Activated CD8-positive, alpha-beta T cell treated with anti-CD3 and anti-CD28 coated beads for 36 hours (primary cell): ENCODE measurements around the gene NRGN. TPM values are rescaled to one million over a fixed set of nuclear protein-coding genes. Genes with fewer than 3 reads are reported as not detected.

Experiments
- ATAC-seq: fragments of 200-7000 bp; cut with Tn5 transposase; one replicate; pipeline ENCODE4 v1.10.0; 2021; ENCODE audit warnings: mild to moderate bottlenecking, moderate library complexity
- CTCF ChIA-PET: fragments of 350-600 bp; sonication (Branson Sonifier 250); formaldehyde crosslinking; loops from one replicate; lab custom pipeline; 2021; ENCODE audit warnings: antibody characterized with exemption; lab: Charles Lee
- POLR2A ChIA-PET: fragments of 350-600 bp; sonication (Branson Sonifier 250); formaldehyde crosslinking; loops from one replicate; lab custom pipeline; 2021; ENCODE audit warnings: antibody characterized with exemption; lab: Charles Lee
- DNase-seq: peaks from one replicate; pipeline ENCODE4 v3.0.0-alpha.2; 2020
- H3K27ac Mint-ChIP-seq: one replicate; pipeline ENCODE4 v1.8.0; 2021; ENCODE audit warnings: mild to moderate bottlenecking, mixed read lengths
- H3K27me3 Mint-ChIP-seq: one replicate; pipeline ENCODE4 v1.8.0; 2021; ENCODE audit warnings: mixed read lengths
- H3K36me3 Mint-ChIP-seq: one replicate; pipeline ENCODE4 v1.8.0; 2021; ENCODE audit warnings: low read depth, mixed read lengths
- H3K4me1 Mint-ChIP-seq: one replicate; pipeline ENCODE4 v1.8.0; 2021; ENCODE audit warnings: low read depth, mixed read lengths
- H3K4me3 Mint-ChIP-seq: one replicate; pipeline ENCODE4 v1.8.0; 2021; ENCODE audit warnings: mild to moderate bottlenecking, moderate library complexity, mixed read lengths
- H3K9me3 Mint-ChIP-seq: one replicate; pipeline ENCODE4 v1.8.0; 2021; ENCODE audit warnings: mixed read lengths
- CTCF ChIP-seq: fragments of 200-600 bp; IDR thresholded peaks from one replicate; pipeline ENCODE4 v1.8.0; 2022; ENCODE audit warnings: antibody characterized with exemption, mild to moderate bottlenecking
- intact Hi-C: fragments of 100-400 bp; cut with micrococcal nuclease; formaldehyde crosslinking; loops from one replicate; pipeline ENCODE4 v1.10.0; 2022
- total RNA-seq, 2 experiments: library from RNA; stranded (reverse); gene quantifications; one replicate each; pipeline ENCODE4 v1.2.3, GENCODE V29; 2021

NRGN gene
- total RNA-seq, 2 experiments from 2014 or later, result 5.7 to 6.4 TPM

GRCh38 chr11:124748100-124748418, 8.3 kb downstream of the NRGN start:
- intact Hi-C loops, result loop anchor here (5.0 kb wide), 1 partner anchor 76 kb away; the partner anchor contains the start of genes SIAE and SPA17
- peaks cover 3% of the 10 kb centered on the region for H3K27me3 Mint-ChIP-seq
- no peak for TF ChIP-seq CTCF
- no peak for ATAC-seq
- no peak for DNase-seq
- CTCF ChIA-PET, result interaction anchor here (1.0 to 9.5 kb wide), 5 partner anchors 8 to 79 kb away, joined by 3 to 77 read pairs (median 4); partner anchors contain the start of genes ESAM and NRGN
- H3K4me1 Mint-ChIP-seq, result peaks cover 4% of the 10 kb centered on the region
- peaks cover 1% of the 10 kb centered on the region for H3K36me3 Mint-ChIP-seq
- no peak overlapping the region for H3K27ac Mint-ChIP-seq
- H3K4me3 Mint-ChIP-seq, result no peak overlapping the region
- POLR2A ChIA-PET, result interaction anchor here (0.8 to 1.6 kb wide), 2 partner anchors 10 to 11 kb away, joined by 3 to 4 read pairs; no protein-coding TSS in a partner anchor
- no peaks in the 10 kb centered on the region for H3K9me3 Mint-ChIP-seq

DNA sequence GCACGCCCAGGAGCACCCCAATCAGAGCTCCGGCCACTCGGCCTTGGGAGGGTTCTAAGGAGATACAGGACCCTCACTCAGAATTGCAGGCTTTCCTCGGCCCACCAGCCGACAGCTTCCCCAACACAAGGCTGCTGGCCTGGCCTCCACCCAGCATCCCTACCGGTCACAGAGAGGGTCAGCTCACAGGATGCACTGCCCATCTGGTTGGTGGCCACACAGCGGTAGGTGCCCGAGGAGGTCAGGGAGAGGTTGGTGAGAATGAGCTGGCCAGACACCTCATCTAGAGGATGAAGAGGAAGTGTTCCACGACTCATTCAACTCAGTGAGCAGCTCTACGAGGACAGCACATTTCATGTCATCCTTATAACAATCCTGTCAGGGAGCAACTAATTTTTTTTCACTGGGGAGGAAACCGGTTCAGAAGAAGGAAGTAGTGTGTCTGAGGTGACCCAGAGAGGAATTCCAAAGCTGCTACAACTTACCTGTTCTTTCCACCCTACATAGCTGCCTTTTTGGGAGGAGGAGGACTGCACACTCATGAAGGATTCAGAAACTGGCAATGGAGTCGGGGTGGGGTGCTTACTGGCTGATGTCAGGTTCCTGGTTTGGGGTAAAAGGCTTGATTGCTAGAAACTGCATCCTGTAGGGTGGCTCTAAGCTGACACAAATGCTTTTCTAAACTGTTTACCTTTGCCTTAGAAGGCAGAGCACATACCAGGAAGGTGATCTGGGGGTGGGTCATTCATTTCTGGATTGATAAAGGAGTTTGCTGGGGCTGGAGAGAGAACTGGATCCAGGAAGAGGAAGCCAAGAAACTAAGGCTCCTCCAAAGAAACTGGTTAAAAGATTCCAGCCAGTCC, 9.0 kb downstream of the NRGN start:
- H3K27ac Mint-ChIP-seq, result no peak overlapping the region
- H3K9me3 Mint-ChIP-seq, result no peaks in the 10 kb centered on the region
- no peaks in the 10 kb centered on the region for H3K36me3 Mint-ChIP-seq
- H3K4me1 Mint-ChIP-seq, result peaks cover 4% of the 10 kb centered on the region
- ATAC-seq, result no peak
- ChIA-PET POLR2A (interaction anchor here (0.8 to 1.6 kb wide), 2 partner anchors 9 to 11 kb away, joined by 3 to 4 read pairs; no protein-coding TSS in a partner anchor), CTCF (interaction anchor here (1.0 to 9.5 kb wide), 5 partner anchors 8 to 80 kb away, joined by 3 to 77 read pairs (median 4); partner anchors contain the start of genes ESAM and NRGN)
- DNase-seq, result no peak
- no peak overlapping the region for H3K4me3 Mint-ChIP-seq
- TF ChIP-seq CTCF, result no peak
- peaks cover 2% of the 10 kb centered on the region for H3K27me3 Mint-ChIP-seq
- intact Hi-C loops, result loop anchor here (5.0 kb wide), 1 partner anchor 76 kb away; the partner anchor contains the start of genes SIAE and SPA17

DNA sequence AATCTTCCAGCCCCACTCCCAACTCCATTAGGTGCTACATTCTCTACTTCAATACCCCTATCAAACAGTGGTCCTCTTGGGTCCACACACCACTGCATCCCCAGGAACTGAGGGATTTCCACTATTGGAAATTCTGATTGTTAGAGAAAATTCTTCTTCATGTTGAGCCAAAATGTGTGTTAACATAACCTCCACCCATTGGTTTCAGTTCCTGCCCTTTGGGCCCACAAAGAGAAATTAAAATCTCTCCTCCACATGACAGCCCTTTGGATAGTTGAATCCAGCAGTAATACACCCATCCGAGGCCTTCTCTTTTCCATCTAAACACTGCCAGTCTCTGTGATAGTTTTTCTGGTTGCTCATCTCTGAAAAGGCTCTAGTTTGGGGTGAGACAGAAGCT, 10.2 kb downstream of the NRGN start:
- Mint-ChIP-seq H3K4me3 (no peak overlapping the region), H3K36me3 (no peaks in the 10 kb centered on the region), H3K27ac (no peak overlapping the region), H3K4me1 (peaks cover 4% of the 10 kb centered on the region), H3K27me3 (peaks cover 2% of the 10 kb centered on the region), H3K9me3 (no peaks in the 10 kb centered on the region)
- DNase-seq, result no peak
- ATAC-seq, result no peak
- ChIA-PET CTCF (interaction anchor here (8.7 to 9.5 kb wide), 2 partner anchors 7 to 13 kb away, joined by 68 to 77 read pairs; partner anchors contain the start of gene ESAM), POLR2A (no interaction called here)
- no peak for TF ChIP-seq CTCF
- intact Hi-C loops, result loop anchor here (5.0 kb wide), 1 partner anchor 78 kb away; the partner anchor contains the start of genes SIAE and SPA17

DNA sequence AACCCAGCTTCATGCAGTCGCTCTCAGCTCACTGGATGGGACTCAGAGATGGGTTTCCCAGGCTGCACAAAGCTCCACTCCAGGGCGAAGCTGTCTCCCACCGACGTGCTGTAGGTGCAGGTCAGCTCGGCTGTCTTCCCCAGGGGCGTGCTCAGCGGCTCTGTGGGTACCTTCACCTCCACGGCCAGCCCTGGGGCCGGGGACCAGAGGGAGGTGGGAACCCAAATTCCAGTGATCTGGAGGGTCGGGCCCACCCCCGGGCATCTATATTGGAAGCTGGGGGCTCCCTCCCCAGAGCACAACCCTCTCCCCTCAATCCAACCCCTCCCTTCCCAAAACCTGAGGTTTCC, 11.6 kb downstream of the NRGN start:
- intact Hi-C loops, result no loop called here
- ChIA-PET CTCF (interaction anchor here (0.7 to 1.4 kb wide), 2 partner anchors 11 to 82 kb away, joined by 4 to 5 read pairs; partner anchors contain the start of gene ESAM), POLR2A (no interaction called here)
- ATAC-seq (no peak), DNase-seq (no peak)
- H3K4me3 Mint-ChIP-seq, result no peak overlapping the region
- no peak for TF ChIP-seq CTCF
- peaks cover 1% of the 10 kb centered on the region for H3K4me1 Mint-ChIP-seq
- H3K27ac Mint-ChIP-seq, result no peak overlapping the region
- H3K36me3 Mint-ChIP-seq, result no peaks in the 10 kb centered on the region
- peaks cover 5% of the 10 kb centered on the region for H3K27me3 Mint-ChIP-seq
- no peaks in the 10 kb centered on the region for H3K9me3 Mint-ChIP-seq
